ENCODE results near the gene NR3C2. TPM values are rescaled to one million over a fixed set of nuclear protein-coding genes. Genes with fewer than 3 reads are reported as not detected.

NR3C2 gene
- total and polyA plus RNA-seq, 4 donors = 2.8 to 43.9 (median 11.5) TPM

- no peak for ATAC-seq (ENCODE audit: insufficient read depth, low FRiP score)
- Histone ChIP-seq H3K27me3 (ENCODE audit: control insufficient read depth in 3 of 3, insufficient read depth in 3 of 3, low read length in 2 of 3) (no peaks in the 10 kb centered on the region), H3K4me3 (no peak overlapping the region), H3K4me1 (ENCODE audit: control insufficient read depth in 5 of 5, insufficient read depth in 5 of 5, low read length in 5 of 5) (peaks cover 0 to 9% (median 0%) of the 10 kb centered on the region in 5 donors), H3K36me3 (ENCODE audit: control insufficient read depth in 4 of 4, insufficient read depth in 4 of 4, low read length in 4 of 4) (no peaks in the 10 kb centered on the region), H3K9me3 (ENCODE audit: control insufficient read depth in 4 of 4, insufficient read depth in 3 of 4, low read length in 3 of 4) (no peaks in the 10 kb centered on the region), H3K9ac (ENCODE audit: insufficient read depth in 1 of 2, low read length in 2 of 2) (no peak overlapping the region), H3K27ac (ENCODE audit: low read depth in 1 of 2, low read length in 1 of 2) (no peak overlapping the region)
- no peak for DNase-seq
- TF ChIP-seq, protein P1, sequence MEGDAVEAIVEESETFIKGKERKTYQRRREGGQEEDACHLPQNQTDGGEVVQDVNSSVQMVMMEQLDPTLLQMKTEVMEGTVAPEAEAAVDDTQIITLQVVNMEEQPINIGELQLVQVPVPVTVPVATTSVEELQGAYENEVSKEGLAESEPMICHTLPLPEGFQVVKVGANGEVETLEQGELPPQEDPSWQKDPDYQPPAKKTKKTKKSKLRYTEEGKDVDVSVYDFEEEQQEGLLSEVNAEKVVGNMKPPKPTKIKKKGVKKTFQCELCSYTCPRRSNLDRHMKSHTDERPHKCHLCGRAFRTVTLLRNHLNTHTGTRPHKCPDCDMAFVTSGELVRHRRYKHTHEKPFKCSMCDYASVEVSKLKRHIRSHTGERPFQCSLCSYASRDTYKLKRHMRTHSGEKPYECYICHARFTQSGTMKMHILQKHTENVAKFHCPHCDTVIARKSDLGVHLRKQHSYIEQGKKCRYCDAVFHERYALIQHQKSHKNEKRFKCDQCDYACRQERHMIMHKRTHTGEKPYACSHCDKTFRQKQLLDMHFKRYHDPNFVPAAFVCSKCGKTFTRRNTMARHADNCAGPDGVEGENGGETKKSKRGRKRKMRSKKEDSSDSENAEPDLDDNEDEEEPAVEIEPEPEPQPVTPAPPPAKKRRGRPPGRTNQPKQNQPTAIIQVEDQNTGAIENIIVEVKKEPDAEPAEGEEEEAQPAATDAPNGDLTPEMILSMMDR (IDR thresholded peaks at IDR 0.05; ENCODE audit: control extremely low read depth, extremely low read depth) = no peak
- 93 to 97% methylated on average over 7 of the region's 7 CpGs for WGBS, 2 donors
Observed at GRCh38 chr4:148041606-148042329, 400.4 kb downstream of the NR3C2 start.

GRCh38 chr4:148034813-148035212 lies 407.4 kb downstream of the NR3C2 start:
- Histone ChIP-seq H3K4me3 (no peak overlapping the region), H3K36me3 (ENCODE audit: control insufficient read depth in 4 of 4, insufficient read depth in 4 of 4, low read length in 4 of 4) (no peaks in the 10 kb centered on the region), H3K9me3 (ENCODE audit: control insufficient read depth in 4 of 4, insufficient read depth in 3 of 4, low read length in 3 of 4) (no peaks in the 10 kb centered on the region), H3K4me1 (ENCODE audit: control insufficient read depth in 5 of 5, insufficient read depth in 5 of 5, low read length in 5 of 5) (peaks cover 0 to 13% (median 4%) of the 10 kb centered on the region in 5 donors), H3K9ac (ENCODE audit: insufficient read depth in 1 of 2, low read length in 2 of 2) (no peak overlapping the region), H3K27me3 (ENCODE audit: control insufficient read depth in 3 of 3, insufficient read depth in 3 of 3, low read length in 2 of 3) (no peaks in the 10 kb centered on the region), H3K27ac (ENCODE audit: low read depth in 1 of 2, low read length in 1 of 2) (no peak overlapping the region)
- 37 to 71% methylated on average over 1 of the region's 1 CpG for WGBS, 2 donors
- no peak for ATAC-seq (ENCODE audit: insufficient read depth, low FRiP score)
- DNase-seq = peak in 2 of 3 donors; percentile 29 to 48
- TF ChIP-seq, protein P1 (IDR thresholded peaks at IDR 0.05; ENCODE audit: control extremely low read depth, extremely low read depth) = no peak

DNA sequence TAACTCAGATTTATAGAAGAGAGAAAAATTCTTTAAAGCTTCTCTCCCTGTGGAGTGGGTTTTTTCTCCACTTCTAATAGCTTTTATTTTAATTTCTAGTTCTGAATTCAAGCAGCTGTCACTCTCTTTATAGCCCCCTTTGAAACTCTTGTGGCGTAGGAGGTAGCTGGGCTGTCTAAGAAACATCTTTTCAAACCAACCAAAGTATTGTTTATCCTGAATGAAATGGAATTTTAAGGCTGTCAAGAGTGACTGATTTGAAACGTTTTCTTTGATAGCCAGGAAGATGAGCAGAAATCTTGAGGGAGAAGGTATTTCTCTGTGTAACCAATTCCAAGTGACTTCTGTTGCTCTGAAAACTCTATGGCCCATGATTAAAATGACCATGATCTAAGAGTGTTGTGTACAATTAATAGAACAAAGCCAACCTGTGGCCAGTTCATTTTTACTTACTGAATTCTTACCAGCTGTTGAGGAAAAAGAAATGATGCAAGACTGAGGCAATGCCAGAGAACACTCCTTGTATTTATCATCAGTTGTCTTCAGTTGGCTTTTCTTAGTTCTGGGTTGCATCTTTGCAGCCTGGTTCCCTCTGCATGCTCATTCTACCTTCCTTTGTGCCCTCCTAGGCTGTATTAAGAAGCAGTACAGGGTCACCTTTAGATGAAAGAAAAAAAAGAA lies 411.9 kb downstream of the NR3C2 start:
- Histone ChIP-seq H3K27ac (ENCODE audit: low read depth in 1 of 2, low read length in 1 of 2) (no peak overlapping the region), H3K27me3 (ENCODE audit: control insufficient read depth in 3 of 3, insufficient read depth in 3 of 3, low read length in 2 of 3) (no peaks in the 10 kb centered on the region), H3K9me3 (ENCODE audit: control insufficient read depth in 4 of 4, insufficient read depth in 3 of 4, low read length in 3 of 4) (peaks cover 0 to 3% (median under 1%) of the 10 kb centered on the region in 4 donors), H3K4me3 (no peak overlapping the region), H3K36me3 (ENCODE audit: control insufficient read depth in 4 of 4, insufficient read depth in 4 of 4, low read length in 4 of 4) (no peaks in the 10 kb centered on the region), H3K9ac (ENCODE audit: insufficient read depth in 1 of 2, low read length in 2 of 2) (no peak overlapping the region), H3K4me1 (ENCODE audit: control insufficient read depth in 5 of 5, insufficient read depth in 5 of 5, low read length in 5 of 5) (peaks cover 0 to 10% (median 5%) of the 10 kb centered on the region in 5 donors)
- DNase-seq = peak in 1 of 3 donors; percentile 38
- no peak for ATAC-seq (ENCODE audit: insufficient read depth, low FRiP score)
- TF ChIP-seq, protein P1 (IDR thresholded peaks at IDR 0.05; ENCODE audit: control extremely low read depth, extremely low read depth) = no peak
- 71 to 73% methylated on average over 2 of the region's 2 CpGs for WGBS, 2 donors

Measured in lung (tissue), 12 donors.